IPS-NIHi11 (cell line): ENCODE data around the gene NPAT.
"Not testable (repeated sequence)": the region's sequence is repeated elsewhere in the genome, so short reads cannot be mapped to it uniquely, and the experiment has no call there.

Experiments
- DNase-seq: peaks from one replicate; pipeline ENCODE4 v3.0.0; 2012; ENCODE audit warnings: mixed read lengths, low spot score

NPAT gene

GRCh38 chr11:108148556-108148955 is 73.9 kb downstream of the NPAT start:
- no peak for DNase-seq

- DNase-seq, result no peak
Measured at GRCh38 chr11:108147150-108147549, 75.3 kb downstream of the NPAT start.

DNA sequence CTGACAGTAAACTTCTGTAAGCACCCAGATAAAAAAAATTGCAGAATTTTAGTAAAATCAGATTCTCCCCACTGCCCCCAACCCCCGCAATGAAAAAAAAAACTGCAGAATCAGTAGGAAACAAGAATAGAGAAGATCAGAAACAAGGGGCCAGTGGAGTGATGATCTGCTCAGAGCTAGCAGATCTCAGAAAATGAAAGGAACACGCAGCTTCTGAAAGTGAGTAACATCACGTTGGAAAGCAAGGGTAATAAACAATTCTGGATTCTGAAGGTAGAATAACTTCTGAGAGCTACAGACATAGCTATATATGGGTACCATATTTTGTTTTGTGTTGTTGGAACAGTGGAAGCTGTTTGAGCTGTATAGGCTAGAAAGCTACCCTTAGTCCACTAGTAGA is 77.8 kb downstream of the NPAT start:
- no peak for DNase-seq

DNA sequence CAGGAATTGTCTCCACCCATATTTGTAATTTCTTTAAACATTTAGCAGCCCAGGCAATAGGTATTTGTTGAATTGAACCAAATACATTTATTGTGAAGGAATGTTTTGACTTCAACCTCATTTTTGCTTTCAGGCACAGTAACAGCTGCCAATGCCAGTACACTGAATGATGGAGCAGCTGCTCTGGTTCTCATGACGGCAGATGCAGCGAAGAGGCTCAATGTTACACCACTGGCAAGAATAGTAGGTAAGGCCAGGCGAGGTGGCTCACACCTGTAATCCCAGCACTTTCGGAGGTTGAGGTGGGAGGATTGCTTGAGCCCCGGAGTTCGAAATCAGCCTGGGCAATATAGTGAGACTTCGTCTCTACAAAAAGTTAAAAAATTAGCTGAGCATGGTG is 80.1 kb downstream of the NPAT start:
- DNase-seq, result no peak

DNA sequence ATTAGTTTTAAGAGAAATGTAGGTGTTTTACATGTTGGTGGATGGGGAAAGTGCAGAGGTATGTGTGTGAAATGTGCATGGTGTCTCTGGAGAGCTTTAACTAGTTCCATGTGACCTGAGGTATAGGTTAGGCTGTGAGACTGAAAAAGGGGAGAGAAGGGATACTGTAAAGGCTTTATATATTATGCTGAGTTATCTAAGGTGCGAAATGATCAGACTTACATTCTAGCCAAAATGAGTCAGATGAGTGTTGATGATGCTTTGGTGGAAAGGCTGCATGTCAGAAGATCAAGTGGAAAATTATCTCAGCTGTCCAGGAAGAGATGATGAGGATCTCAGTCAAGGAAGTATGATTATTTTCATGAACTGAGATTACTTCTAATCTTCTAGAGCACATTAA is 85.2 kb downstream of the NPAT start:
- no peak for DNase-seq

DNA sequence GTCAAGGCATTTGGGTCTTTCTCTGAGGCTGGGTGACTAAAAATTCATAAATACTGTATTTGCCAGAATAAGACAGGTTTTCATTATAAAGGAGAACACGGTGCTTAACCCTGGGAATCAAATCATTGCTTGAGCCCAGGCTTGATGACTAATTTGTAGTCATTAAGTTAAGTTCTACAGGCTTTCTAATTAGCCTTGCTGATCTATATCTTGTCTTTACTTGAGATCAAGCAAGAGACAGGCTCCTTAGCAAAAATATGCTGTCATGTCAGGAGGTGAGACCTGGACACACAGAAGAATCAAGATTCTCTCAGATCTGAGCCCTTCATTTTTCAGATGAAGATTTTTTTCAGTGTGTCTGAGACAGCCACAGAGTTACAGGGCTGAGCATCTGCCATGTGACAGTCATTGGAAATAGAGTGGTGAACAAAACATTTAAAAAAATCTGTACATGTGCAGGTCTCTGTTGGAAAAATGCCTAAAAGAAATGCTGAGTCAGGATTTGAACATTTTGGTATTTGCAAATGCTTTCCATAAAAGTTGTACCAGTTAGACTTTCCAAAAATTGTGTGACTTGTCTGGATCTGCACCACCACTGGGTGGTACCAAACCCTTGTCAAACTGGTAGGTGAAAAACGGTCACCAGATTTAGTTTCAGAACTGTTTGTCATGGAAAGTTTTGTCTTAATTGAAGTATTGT is 86.4 kb downstream of the NPAT start:
- DNase-seq, result no peak

DNA sequence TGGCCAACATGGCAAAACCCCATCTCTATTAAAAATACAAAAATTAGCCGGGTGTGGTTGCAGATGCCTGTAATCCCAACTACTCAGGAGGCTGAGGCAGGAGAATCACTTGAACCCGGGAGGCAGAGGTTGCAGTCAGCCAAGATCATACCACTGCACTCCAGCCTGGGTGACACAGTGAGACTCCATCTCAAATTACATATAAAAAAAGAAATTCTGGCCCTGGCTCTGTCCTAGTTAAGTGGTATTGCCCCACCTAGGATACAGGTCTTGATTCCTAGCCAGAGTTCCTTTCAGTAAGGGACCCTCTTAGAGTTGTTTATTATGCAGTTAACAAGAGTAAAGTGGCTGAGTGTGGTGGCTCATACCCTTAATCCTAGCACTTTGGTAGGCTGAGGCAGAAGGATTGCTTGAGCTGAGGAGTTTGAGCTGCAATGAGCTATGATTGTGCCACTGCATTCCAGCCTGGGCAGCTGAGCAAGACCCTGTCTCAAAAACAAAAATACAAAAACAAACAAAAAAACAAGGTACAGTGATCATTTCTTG is 89.4 kb downstream of the NPAT start:
- DNase-seq, result not testable (repeated sequence)

DNA sequence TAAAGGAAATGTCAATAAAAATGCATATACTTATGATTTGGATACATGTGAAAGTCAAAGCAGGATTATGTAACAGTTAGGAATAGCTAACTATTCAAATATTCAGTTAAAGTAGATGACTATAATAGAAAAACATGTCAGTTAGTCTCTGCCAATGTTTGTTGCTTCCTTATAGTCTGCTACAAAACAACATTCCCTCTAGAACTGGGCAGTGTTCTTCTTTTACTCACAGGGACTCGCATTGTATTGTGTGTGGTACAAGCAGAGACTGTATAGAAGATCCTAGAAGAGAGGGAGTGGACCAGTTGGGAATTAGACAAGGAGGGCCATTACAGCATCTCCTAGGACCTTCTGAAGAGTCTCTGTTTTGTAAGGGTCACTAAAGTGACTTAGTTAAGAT is 90.4 kb downstream of the NPAT start:
- DNase-seq, result no peak

GRCh38 chr11:108128772-108129171 is 93.7 kb downstream of the NPAT start:
- DNase-seq, result no peak

DNA sequence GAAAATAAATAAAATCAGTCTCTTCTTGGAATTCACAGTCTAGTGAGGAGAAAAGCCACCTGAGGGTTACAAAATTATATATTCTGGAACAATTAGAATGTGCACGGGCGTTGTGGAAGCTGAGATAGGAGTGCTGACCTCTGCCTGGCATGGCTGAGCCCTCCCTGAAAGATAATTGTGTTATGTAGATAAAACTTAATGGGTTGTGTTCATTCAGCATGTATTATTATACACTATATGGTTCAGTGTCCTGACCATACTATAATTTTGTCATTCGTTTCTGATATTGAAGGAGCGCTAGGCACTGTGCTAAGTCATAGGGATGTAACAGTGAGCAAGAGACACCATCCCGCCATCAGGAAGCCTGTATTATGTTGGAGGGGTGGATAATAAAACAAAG is 97.3 kb downstream of the NPAT start:
- DNase-seq, result no peak

GRCh38 chr11:108122166-108122628 is 100.2 kb downstream of the NPAT start:
- DNase-seq, result no peak

DNA sequence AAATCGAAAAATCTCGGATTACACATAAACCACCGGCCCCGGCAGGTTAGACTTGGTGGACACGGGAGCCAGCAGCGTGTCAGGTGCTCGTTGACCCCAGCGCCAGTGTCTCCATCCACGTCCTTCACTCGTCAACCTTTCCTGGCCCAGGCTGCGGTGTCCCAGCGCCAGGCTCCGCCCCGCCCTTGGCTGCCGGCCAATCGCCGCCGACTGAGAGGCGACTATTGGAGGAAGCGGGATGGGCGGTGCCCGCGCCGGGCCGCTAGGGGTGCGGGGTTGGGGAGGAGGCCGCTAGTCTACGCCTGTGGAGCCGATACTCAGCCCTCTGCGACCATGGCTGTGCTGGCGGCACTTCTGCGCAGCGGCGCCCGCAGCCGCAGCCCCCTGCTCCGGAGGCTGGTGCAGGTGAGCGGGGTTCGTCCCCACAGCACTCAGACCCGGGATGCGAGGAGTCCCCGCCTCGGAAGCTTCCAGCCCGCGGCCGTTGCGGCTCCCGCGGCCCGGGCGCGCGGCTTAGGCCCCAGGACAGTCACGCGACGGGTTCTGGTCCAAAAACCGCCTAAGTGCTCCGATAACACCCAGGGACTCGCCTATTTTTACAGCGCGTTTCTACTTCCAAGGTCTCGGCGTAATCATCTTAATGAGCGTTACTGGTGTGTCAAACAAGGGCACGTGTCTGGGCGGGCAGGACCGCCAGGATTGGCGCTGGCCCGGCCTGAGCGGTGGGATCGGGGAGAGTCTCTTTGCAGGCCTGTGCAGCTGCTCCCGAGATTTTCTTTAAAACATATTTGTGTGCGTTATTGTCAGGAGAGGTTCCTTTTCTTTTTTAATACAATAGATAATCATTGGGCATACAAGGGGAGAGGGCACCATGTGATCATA is 100.9 kb downstream of the NPAT start, which contains the start of gene ACAT1:
Gene ACAT1, plus strand, starts transcription at position 294 of the 882 bp plus-strand sequence. Its CDS starts 40 bp downstream, at position 334.
- peak; percentile 95 for DNase-seq

GRCh38 chr11:108120936-108121273 is 101.5 kb downstream of the NPAT start:
- DNase-seq, result not testable (repeated sequence)

- DNase-seq, result no peak
Measured at GRCh38 chr11:108117746-108118371, 104.6 kb downstream of the NPAT start.

- DNase-seq, result peak; percentile 60
Measured at GRCh38 chr11:108115500-108116140, 106.8 kb downstream of the NPAT start.

GRCh38 chr11:108112057-108112456 is 110.4 kb downstream of the NPAT start:
- DNase-seq, result no peak

- no peak for DNase-seq
Measured at GRCh38 chr11:108111126-108111525, 111.3 kb downstream of the NPAT start.
